IPS-20b (cell line): ENCODE measurements around the gene PMFBP1.
"Not testable (repeated sequence)": the region's sequence is repeated elsewhere in the genome, so short reads cannot be mapped to it uniquely, and the experiment has no call there.

Experiments used
- H3K27ac ChIP-seq: one replicate; pipeline ENCODE4 v1.5.1; 2013; ENCODE audit warnings: low read length
- H3K27me3 ChIP-seq: 2 replicates; pipeline ENCODE4 v1.6.1; 2013; ENCODE audit warnings: mild to moderate bottlenecking, low read length, inconsistent platforms; ENCODE audit not compliant: insufficient read depth
- H3K36me3 ChIP-seq: 2 replicates; pipeline ENCODE4 v1.6.1; 2013; ENCODE audit warnings: low read depth, mild to moderate bottlenecking, inconsistent platforms, low read length, moderate library complexity; ENCODE audit not compliant: insufficient read depth
- H3K4me1 ChIP-seq: 2 replicates; pipeline ENCODE4 v1.6.1; 2013; ENCODE audit warnings: mild to moderate bottlenecking, control low read depth, inconsistent platforms, low read length, moderate library complexity; ENCODE audit not compliant: insufficient read depth
- H3K4me3 ChIP-seq: 2 replicates; pipeline ENCODE4 v1.5.1; 2013; ENCODE audit warnings: mild to moderate bottlenecking, low read length, inconsistent platforms
- H3K9ac ChIP-seq: 2 replicates; pipeline ENCODE4 v1.6.1; 2013; ENCODE audit warnings: low read depth, mild to moderate bottlenecking, inconsistent platforms, low read length, moderate library complexity
- H3K9me3 ChIP-seq: 2 replicates; pipeline ENCODE4 v1.6.1; 2013; ENCODE audit warnings: mild to moderate bottlenecking, low read depth, low read length, inconsistent platforms; ENCODE audit not compliant: insufficient read depth

The PMFBP1 gene

GRCh38 chr16:72094266-72094610, 77.7 kb downstream of the PMFBP1 start:
- H3K27me3 ChIP-seq = no peaks in the 10 kb centered on the region
- peak overlapping the region; percentile 96 for H3K4me3 ChIP-seq
- H3K4me1 ChIP-seq = 0 out of 2 replicates have a peak, but pooled peaks cover 8% of the 10 kb centered on the region
- no peaks in the 10 kb centered on the region for H3K9me3 ChIP-seq
- H3K27ac ChIP-seq = no peak overlapping the region
- peaks cover 47% of the 10 kb centered on the region for H3K36me3 ChIP-seq
- H3K9ac ChIP-seq = peak overlapping the region; percentile 90

GRCh38 chr16:72093448-72094265, 78.3 kb downstream of the PMFBP1 start, which contains the start of the genes DHX38 and TXNL4B:
Gene DHX38, plus strand, starts transcription at chr16:72093847. Its CDS starts 2,311 bp downstream, at chr16:72096158.
Gene TXNL4B, minus strand, starts transcription at chr16:72093620. Its CDS starts 2,871 bp downstream, at chr16:72090749.
- H3K27ac ChIP-seq = no peak within 1 kb of the TSS
- H3K9me3 ChIP-seq = no peaks in the 10 kb centered on the region
- peaks cover 47% of the 10 kb centered on the region for H3K36me3 ChIP-seq
- H3K27me3 ChIP-seq = no peaks in the 10 kb centered on the region
- 0 out of 2 replicates have a peak, but pooled peaks cover 8% of the 10 kb centered on the region for H3K4me1 ChIP-seq
- peak within 1 kb of the TSS; percentile 96 for H3K4me3 ChIP-seq
- H3K9ac ChIP-seq = peak within 1 kb of the TSS; percentile 90

- Histone ChIP-seq H3K27me3 (no peaks in the 10 kb centered on the region), H3K36me3 (peaks cover 47% of the 10 kb centered on the region), H3K27ac (no peak overlapping the region), H3K4me1 (0 out of 2 replicates have a peak, but pooled peaks cover 8% of the 10 kb centered on the region), H3K9me3 (no peaks in the 10 kb centered on the region), H3K9ac (peak overlapping the region; percentile 69; the same call in 1 of the 2 replicates), H3K4me3 (peak overlapping the region; percentile 96)
These were observed 79.0 kb downstream of the PMFBP1 start for GRCh38 chr16:72092832-72093447.

- Histone ChIP-seq H3K27me3 (no peaks in the 10 kb centered on the region), H3K27ac (no peak overlapping the region), H3K4me1 (0 out of 2 replicates have a peak, but pooled peaks cover 8% of the 10 kb centered on the region), H3K9ac (no peak overlapping the region), H3K4me3 (no peak overlapping the region), H3K36me3 (peaks cover 43% of the 10 kb centered on the region), H3K9me3 (no peaks in the 10 kb centered on the region)
These were observed 80.7 kb downstream of the PMFBP1 start for GRCh38 chr16:72091217-72091616.

- Histone ChIP-seq H3K9me3 (peaks cover 12% of the 10 kb centered on the region), H3K9ac (no peak overlapping the region), H3K27me3 (no peaks in the 10 kb centered on the region), H3K36me3 (peaks cover 53% of the 10 kb centered on the region), H3K4me3 (no peak overlapping the region), H3K27ac (no peak overlapping the region), H3K4me1 (no peaks in the 10 kb centered on the region)
These were observed 87.0 kb downstream of the PMFBP1 start for GRCh38 chr16:72085002-72085401.

GRCh38 chr16:72084445-72084844, 87.5 kb downstream of the PMFBP1 start:
- H3K9me3 ChIP-seq = peaks cover 12% of the 10 kb centered on the region
- no peak overlapping the region for H3K4me3 ChIP-seq
- no peak overlapping the region for H3K9ac ChIP-seq
- H3K27ac ChIP-seq = no peak overlapping the region
- H3K27me3 ChIP-seq = no peaks in the 10 kb centered on the region
- peaks cover 47% of the 10 kb centered on the region for H3K36me3 ChIP-seq
- H3K4me1 ChIP-seq = no peaks in the 10 kb centered on the region

- H3K4me3 ChIP-seq = no peak overlapping the region
- no peak overlapping the region for H3K27ac ChIP-seq
- H3K36me3 ChIP-seq = peaks cover 41% of the 10 kb centered on the region
- no peak overlapping the region for H3K9ac ChIP-seq
- no peaks in the 10 kb centered on the region for H3K27me3 ChIP-seq
- H3K4me1 ChIP-seq = no peaks in the 10 kb centered on the region
- H3K9me3 ChIP-seq = peaks cover 12% of the 10 kb centered on the region
These were observed 88.1 kb downstream of the PMFBP1 start for GRCh38 chr16:72083778-72084404.

GRCh38 chr16:72076991-72077706, 94.8 kb downstream of the PMFBP1 start:
- H3K4me3 ChIP-seq, H3K9me3 ChIP-seq, H3K4me1 ChIP-seq, H3K27ac ChIP-seq, H3K27me3 ChIP-seq, H3K9ac ChIP-seq, H3K36me3 ChIP-seq: not testable (repeated sequence)

GRCh38 chr16:72075067-72075466, 96.9 kb downstream of the PMFBP1 start:
- H3K4me1 ChIP-seq, H3K4me3 ChIP-seq, H3K27me3 ChIP-seq, H3K9ac ChIP-seq, H3K9me3 ChIP-seq, H3K36me3 ChIP-seq, H3K27ac ChIP-seq: not testable (repeated sequence)

- H3K4me1 ChIP-seq = no peaks in the 10 kb centered on the region
These were observed 98.3 kb downstream of the PMFBP1 start for GRCh38 chr16:72073560-72074230.

More at GRCh38 chr16:72073560-72074230, 98.3 kb downstream of the PMFBP1 start:
- no peak overlapping the region for H3K9ac ChIP-seq
- no peak overlapping the region for H3K27ac ChIP-seq
- no peaks in the 10 kb centered on the region for H3K27me3 ChIP-seq
- H3K4me3 ChIP-seq = no peak overlapping the region
- H3K9me3 ChIP-seq = no peaks in the 10 kb centered on the region
- H3K36me3 ChIP-seq = no peaks in the 10 kb centered on the region
